Nephron (organoid): ENCODE results near the gene IFNA6.

Source experiments
- H3K27ac Mint-ChIP-seq, 3 experiments: 2 replicates each; pipeline ENCODE4 v1.8.0; 2020; ENCODE audit warnings: mixed read lengths in 3 of 3, mild to moderate bottlenecking in 2 of 3, moderate library complexity in 1 of 3
- H3K27me3 Mint-ChIP-seq: 2 replicates; pipeline ENCODE4 v1.8.0; 2021; ENCODE audit warnings: low read depth, mild to moderate bottlenecking, moderate library complexity, mixed read lengths
- H3K36me3 Mint-ChIP-seq: 2 replicates; pipeline ENCODE4 v1.8.0; 2020; ENCODE audit warnings: low read depth, mixed read lengths
- H3K4me1 Mint-ChIP-seq: 2 replicates; pipeline ENCODE4 v1.8.0; 2020; ENCODE audit warnings: mixed read lengths
- H3K4me3 Mint-ChIP-seq, 3 experiments: 2 replicates each; pipeline ENCODE4 v1.8.0; 2020; ENCODE audit warnings: mild to moderate bottlenecking in 3 of 3, mixed read lengths in 3 of 3, moderate library complexity in 2 of 3
- H3K9me3 Mint-ChIP-seq: 2 replicates; pipeline ENCODE4 v1.8.0; 2020; ENCODE audit warnings: mixed read lengths
- CTCF ChIP-seq, 3 experiments: fragments of 200-600 bp; sonication (generic); IDR thresholded peaks; one replicate each; pipeline ENCODE4 v1.5.0; 2021; ENCODE audit warnings: antibody characterized with exemption in 3 of 3; ENCODE audit not compliant: unreplicated experiment in 3 of 3

IFNA6 gene

GRCh38 chr9:21334701-21335632 lies 15.7 kb downstream of the IFNA6 start, which contains the start of gene KLHL9:
Gene KLHL9, minus strand, starts transcription at chr9:21335404. Its CDS starts 545 bp downstream, at chr9:21334859.
- Mint-ChIP-seq H3K9me3 (no peaks in the 10 kb centered on the region), H3K4me1 (peaks cover 41% of the 10 kb centered on the region), H3K4me3 (peak within 1 kb of the TSS; percentile 91 to 98 (median 95)), H3K36me3 (peaks cover 23% of the 10 kb centered on the region), H3K27ac (peak within 1 kb of the TSS; percentile 97 to 99 (median 99)), H3K27me3 (no peaks in the 10 kb centered on the region)
- no peak for TF ChIP-seq CTCF (IDR thresholded peaks at IDR 0.05; ENCODE audit: unreplicated experiment in 3 of 3)

GRCh38 chr9:21333226-21333625 lies 17.5 kb downstream of the IFNA6 start:
- Mint-ChIP-seq H3K36me3 (peaks cover 23% of the 10 kb centered on the region), H3K4me3 (peak overlapping the region; percentile 91 to 98 (median 95)), H3K27ac (peak overlapping the region; percentile 97 to 99 (median 99)), H3K9me3 (no peaks in the 10 kb centered on the region), H3K4me1 (peaks cover 42% of the 10 kb centered on the region), H3K27me3 (no peaks in the 10 kb centered on the region)
- no peak for TF ChIP-seq CTCF (IDR thresholded peaks at IDR 0.05; ENCODE audit: unreplicated experiment in 3 of 3)

GRCh38 chr9:21331676-21332402 lies 18.8 kb downstream of the IFNA6 start:
- H3K9me3 Mint-ChIP-seq = no peaks in the 10 kb centered on the region
- H3K4me3 Mint-ChIP-seq = peak overlapping the region in 2 of 3 experiments; percentile 43 to 98
- no peak for TF ChIP-seq CTCF (IDR thresholded peaks at IDR 0.05; ENCODE audit: unreplicated experiment in 3 of 3)
- peaks cover 42% of the 10 kb centered on the region for H3K4me1 Mint-ChIP-seq
- peaks cover 23% of the 10 kb centered on the region for H3K36me3 Mint-ChIP-seq
- H3K27ac Mint-ChIP-seq = no peak overlapping the region
- no peaks in the 10 kb centered on the region for H3K27me3 Mint-ChIP-seq

GRCh38 chr9:21326526-21327139 lies 24.1 kb downstream of the IFNA6 start:
- H3K27ac Mint-ChIP-seq = no peak overlapping the region
- H3K4me1 Mint-ChIP-seq = peaks cover 18% of the 10 kb centered on the region
- H3K4me3 Mint-ChIP-seq = no peak overlapping the region
- H3K36me3 Mint-ChIP-seq = peaks cover 24% of the 10 kb centered on the region
- no peaks in the 10 kb centered on the region for H3K27me3 Mint-ChIP-seq
- TF ChIP-seq CTCF (IDR thresholded peaks at IDR 0.05; ENCODE audit: unreplicated experiment in 3 of 3) = peak; percentile 52 to 81 (median 64)
- H3K9me3 Mint-ChIP-seq = no peaks in the 10 kb centered on the region

GRCh38 chr9:21324047-21324446 lies 26.6 kb downstream of the IFNA6 start:
- H3K27ac Mint-ChIP-seq = no peak overlapping the region
- H3K9me3 Mint-ChIP-seq = no peaks in the 10 kb centered on the region
- H3K4me3 Mint-ChIP-seq = no peak overlapping the region
- TF ChIP-seq CTCF (IDR thresholded peaks at IDR 0.05; ENCODE audit: unreplicated experiment in 3 of 3) = no peak
- peaks cover 21% of the 10 kb centered on the region for H3K36me3 Mint-ChIP-seq
- peaks cover 4% of the 10 kb centered on the region for H3K4me1 Mint-ChIP-seq
- no peaks in the 10 kb centered on the region for H3K27me3 Mint-ChIP-seq
